H1 (cell line): ENCODE data around the gene ENO2. TPM values are rescaled to one million over a fixed set of nuclear protein-coding genes. Genes with fewer than 3 reads are reported as not detected.

ENCODE experiments used
- CTCF ChIA-PET: fragments of 300-600 bp; sonication (Branson Sonifier 250); formaldehyde crosslinking; loops from one replicate; lab custom pipeline; 2021; ENCODE audit not compliant: partially characterized antibody; lab: Charles Lee
- POLR2A ChIA-PET: fragments of 300-600 bp; sonication (Branson Sonifier 250); formaldehyde crosslinking; loops from one replicate; lab custom pipeline; 2021; ENCODE audit warnings: inconsistent platforms; ENCODE audit not compliant: partially characterized antibody; lab: Charles Lee
- DNase-seq, 2 experiments: peaks; one replicate each; pipeline versions ENCODE4 v3.0.0 to v3.0.0-alpha.2; 2010 to 2022; ENCODE audit warnings: low spot score in 2 of 2, low read depth in 1 of 2, mixed read lengths in 1 of 2
- FAIRE-seq: peaks from 2 replicates; lab custom pipeline; 2011; peaks lifted over from hg19 to GRCh38; lab: Jason Lieb, UNC
- H2AFZ ChIP-seq: 2 replicates; pipeline ENCODE4 v1.8.1; 2012; ENCODE audit warnings: low read length, inconsistent platforms
- H2AK5ac ChIP-seq: 2 replicates; pipeline ENCODE4 v1.6.1; 2013; ENCODE audit warnings: low read depth, low read length
- H2BK120ac ChIP-seq: replicated peaks from 2 replicates; pipeline ENCODE3; 2013; ENCODE audit warnings: low read depth, low read length, inconsistent platforms
- H2BK12ac ChIP-seq: 2 replicates; pipeline ENCODE4 v1.6.1; 2013; ENCODE audit warnings: low read depth, low read length
- H2BK15ac ChIP-seq: 2 replicates; pipeline ENCODE4 v1.6.1; 2013; ENCODE audit warnings: low read length
- H2BK20ac ChIP-seq: 2 replicates; pipeline ENCODE4 v1.6.1; 2013; ENCODE audit warnings: low read length
- H2BK5ac ChIP-seq: 2 replicates; pipeline ENCODE4 v1.6.1; 2013; ENCODE audit warnings: low read depth, low read length
- H3K14ac ChIP-seq: 2 replicates; pipeline ENCODE4 v1.6.1; 2013; ENCODE audit warnings: inconsistent platforms; ENCODE audit not compliant: insufficient read length
- H3K18ac ChIP-seq: 2 replicates; pipeline ENCODE4 v1.6.1; 2013; ENCODE audit warnings: low read length; ENCODE audit errors: extremely low read depth
- H3K23ac ChIP-seq: 2 replicates; pipeline ENCODE4 v1.6.1; 2013; ENCODE audit warnings: inconsistent platforms; ENCODE audit not compliant: insufficient read length
- H3K23me2 ChIP-seq: 2 replicates; pipeline ENCODE4 v1.6.1; 2013; ENCODE audit warnings: low read depth, low read length
- H3K27ac ChIP-seq: 2 replicates; pipeline ENCODE4 v1.6.1; 2011; ENCODE audit warnings: low read depth, low read length, inconsistent platforms
- H3K27me3 ChIP-seq, 4 experiments: replicated peaks in 1 of 4; 1 replicate in 1 of 4; 2 replicates in 3 of 4; pipeline versions ENCODE4 v1.6.1 to v1.8.1; 2011 to 2013; ENCODE audit warnings: low read length in 3 of 4, mild to moderate bottlenecking in 3 of 4, inconsistent platforms in 2 of 4, mixed read lengths in 2 of 4, moderate library complexity in 1 of 4; ENCODE audit not compliant: control insufficient read depth in 3 of 4, insufficient read depth in 3 of 4; ENCODE audit errors: extremely low read depth in 1 of 4
- H3K36me3 ChIP-seq, 4 experiments: 2 replicates each; pipeline versions ENCODE4 v1.6.1 to v1.8.1; 2011 to 2013; ENCODE audit warnings: mild to moderate bottlenecking in 4 of 4, low read length in 3 of 4, moderate library complexity in 2 of 4, control low read depth in 1 of 4, inconsistent platforms in 1 of 4; ENCODE audit not compliant: insufficient read depth in 4 of 4, control insufficient read depth in 2 of 4
- H3K4ac ChIP-seq: replicated peaks from 2 replicates; pipeline ENCODE3; 2013; ENCODE audit warnings: low read length, low read depth, mixed read lengths, inconsistent platforms; ENCODE audit not compliant: insufficient read length
- H3K4me1 ChIP-seq, 4 experiments: replicated peaks in 1 of 4; 1 replicate in 1 of 4; 2 replicates in 3 of 4; pipeline versions ENCODE4 v1.6.1 to v1.8.1; 2011 to 2013; ENCODE audit warnings: low read length in 3 of 4, inconsistent platforms in 2 of 4, mixed read lengths in 1 of 4; ENCODE audit not compliant: insufficient read depth in 4 of 4, control insufficient read depth in 3 of 4
- H3K4me2 ChIP-seq, 2 experiments: 2 replicates each; pipeline versions ENCODE4 v1.6.1 to v1.8.1; 2011 to 2013; ENCODE audit warnings: low read depth in 2 of 2, low read length in 2 of 2, control low read depth in 1 of 2, inconsistent platforms in 1 of 2, mild to moderate bottlenecking in 1 of 2; ENCODE audit not compliant: insufficient read depth in 1 of 2
- H3K4me3 ChIP-seq, 4 experiments: fragments of 200-600, 300-600 bp in 1 of 4; sonication (generic), shearing (Covaris generic), sonication (Bioruptor Twin) in 1 of 4; 2 replicates each; pipeline versions ENCODE4 v1.5.1 to v1.8.1; 2011 to 2016; ENCODE audit warnings: low read length in 4 of 4, low read depth in 3 of 4, control low read depth in 2 of 4, inconsistent platforms in 2 of 4, mild to moderate bottlenecking in 2 of 4, mixed read lengths in 1 of 4, moderate library complexity in 1 of 4; ENCODE audit not compliant: insufficient read depth in 2 of 4; ENCODE audit errors: extremely low read depth in 1 of 4
- H3K56ac ChIP-seq: replicated peaks from 2 replicates; pipeline ENCODE3; 2013; ENCODE audit warnings: low read depth, mild to moderate bottlenecking, mixed read lengths, low read length, inconsistent platforms; ENCODE audit not compliant: insufficient read length
- H3K79me1 ChIP-seq: 2 replicates; pipeline ENCODE4 v1.6.1; 2013; ENCODE audit warnings: low read depth, low read length, control low read depth
- H3K79me2 ChIP-seq, 2 experiments: 2 replicates each; pipeline versions ENCODE4 v1.6.1 to v1.8.1; 2012 to 2013; ENCODE audit warnings: low read length in 2 of 2, mild to moderate bottlenecking in 2 of 2, inconsistent platforms in 1 of 2; ENCODE audit not compliant: insufficient read depth in 2 of 2, control insufficient read depth in 1 of 2
- H3K9ac ChIP-seq, 4 experiments: replicated peaks in 1 of 4; 1 replicate in 1 of 4; 2 replicates in 3 of 4; pipeline versions ENCODE4 v1.6.1 to v1.8.1; 2011 to 2013; ENCODE audit warnings: low read depth in 3 of 4, low read length in 3 of 4, control low read depth in 2 of 4, mild to moderate bottlenecking in 2 of 4, moderate library complexity in 2 of 4, inconsistent platforms in 1 of 4; ENCODE audit errors: extremely low read depth in 1 of 4
- H3K9me3 ChIP-seq, 2 experiments: 2 replicates each; pipeline versions ENCODE4 v1.6.1 to v1.8.1; 2012 to 2013; ENCODE audit warnings: mild to moderate bottlenecking in 2 of 2, moderate library complexity in 2 of 2, control low read depth in 1 of 2, inconsistent platforms in 1 of 2, low read depth in 1 of 2, low read length in 1 of 2, mixed read lengths in 1 of 2; ENCODE audit not compliant: insufficient read depth in 2 of 2
- H4K20me1 ChIP-seq, 2 experiments: replicated peaks in 1 of 2; 2 replicates each; pipeline versions ENCODE3 to v1.8.1; 2011 to 2013; ENCODE audit warnings: inconsistent platforms in 2 of 2, low read length in 2 of 2, mild to moderate bottlenecking in 1 of 2; ENCODE audit not compliant: insufficient read depth in 2 of 2, control insufficient read depth in 1 of 2
- H4K5ac ChIP-seq: 2 replicates; pipeline ENCODE4 v1.6.1; 2013; ENCODE audit warnings: low read length, low read depth, mixed read lengths, inconsistent platforms; ENCODE audit not compliant: insufficient read length
- H4K8ac ChIP-seq: 2 replicates; pipeline ENCODE4 v1.8.0; 2013; ENCODE audit warnings: mild to moderate bottlenecking, moderate library complexity, low read length, inconsistent platforms; ENCODE audit not compliant: insufficient read depth; ENCODE audit errors: extremely low read depth
- H4K91ac ChIP-seq: replicated peaks from 2 replicates; pipeline ENCODE3; 2013; ENCODE audit warnings: low read length, mixed read lengths, inconsistent platforms; ENCODE audit not compliant: insufficient read length
- BCL11A ChIP-seq, 2 experiments: IDR thresholded peaks; one replicate each; pipeline ENCODE4 v1.6.1; 2011; ENCODE audit warnings: low read depth in 2 of 2, low read length in 2 of 2, mild to moderate bottlenecking in 2 of 2
- BRCA1 ChIP-seq: IDR thresholded peaks from 2 replicates; pipeline ENCODE4 v1.6.1; 2012; ENCODE audit warnings: low read depth, low read length, improper control_type of control experiment
- E2F6 ChIP-seq: IDR thresholded peaks from 2 replicates; pipeline ENCODE4 v1.6.1; 2012; ENCODE audit warnings: inconsistent platforms
- EP300 ChIP-seq, 2 experiments: IDR thresholded peaks; 1 replicate in 1 of 2; 2 replicates in 1 of 2; pipeline ENCODE4 v1.6.1; 2011 to 2012; ENCODE audit warnings: low read depth in 2 of 2, low read length in 2 of 2, mild to moderate bottlenecking in 2 of 2, borderline replicate concordance in 1 of 2, inconsistent platforms in 1 of 2, moderate library complexity in 1 of 2
- GABPA ChIP-seq: IDR thresholded peaks from 2 replicates; pipeline ENCODE4 v1.6.1; 2011; ENCODE audit warnings: mild to moderate bottlenecking, low read length, moderate library complexity, borderline replicate concordance; ENCODE audit not compliant: insufficient read depth
- GTF2F1 ChIP-seq: IDR thresholded peaks from 2 replicates; pipeline ENCODE4 v1.6.1; 2012; ENCODE audit warnings: low read depth, low read length, improper control_type of control experiment, borderline replicate concordance
- MAFK ChIP-seq: IDR thresholded peaks from 2 replicates; pipeline ENCODE4 v1.6.1; 2012; ENCODE audit warnings: low read depth, mild to moderate bottlenecking, improper control_type of control experiment, low read length
- POU5F1 ChIP-seq: IDR thresholded peaks from 2 replicates; pipeline ENCODE4 v1.6.1; 2011; ENCODE audit warnings: low read depth, mild to moderate bottlenecking, low read length, moderate library complexity
- RAD21 ChIP-seq, 2 experiments: IDR thresholded peaks in 1 of 2; conservative IDR thresholded peaks in 1 of 2; 2 replicates each; pipeline ENCODE4 v1.6.1; 2011; ENCODE audit warnings: low read depth in 2 of 2, low read length in 2 of 2, improper control_type of control experiment in 1 of 2, inconsistent platforms in 1 of 2, mild to moderate bottlenecking in 1 of 2, moderate library complexity in 1 of 2
- SAP30 ChIP-seq: fragments of 300-600 bp; sonication (generic); IDR thresholded peaks from 2 replicates; pipeline ENCODE4 v1.7.1; 2012; ENCODE audit warnings: low read length, moderate library complexity, mild to moderate bottlenecking, inconsistent platforms; ENCODE audit not compliant: insufficient read depth, insufficient replicate concordance
- TBP ChIP-seq: IDR thresholded peaks from 2 replicates; pipeline ENCODE4 v1.6.1; 2011; ENCODE audit warnings: low read depth, low read length, improper control_type of control experiment
- WGBS, 2 experiments: shearing (Covaris generic) in 1 of 2; methylation state at CpG; one replicate each; pipeline versions ENCODE4 v1.1.6 to v1.1.7; 2013 to 2015; ENCODE audit warnings: low lambda C conversion rate in 2 of 2, mixed read lengths in 2 of 2, inconsistent platforms in 1 of 2, low coverage in 1 of 2, missing lambda C conversion rate in 1 of 2; ENCODE audit not compliant: insufficient replicate concordance in 2 of 2, insufficient coverage in 1 of 2, insufficient read length in 1 of 2; ENCODE audit errors: extremely low coverage in 1 of 2, missing lambda C conversion rate in 1 of 2; 5-methylcytosine and 5-hydroxymethylcytosine counted together
- polyA plus RNA-seq, 7 experiments: library from polyadenylated mRNA; depleted of rRNA in 3 of 7; stranded (reverse) in 5 of 7; unstranded in 2 of 7; fragments of >200 nt in 5 of 7; fragments of 200-250 nt in 2 of 7; gene quantifications; 1 replicate in 5 of 7; 2 replicates in 1 of 7; 4 replicates in 1 of 7; pipeline versions ENCODE4 v1.2.1 to v1.2.3, GENCODE V29; 2011 to 2013; ENCODE audit warnings: missing spikeins in 2 of 7, mixed read lengths in 2 of 7
- total RNA-seq: library from RNA; stranded (reverse); fragmentation: NEBNext Ultra II Directional; extraction: Animal tissue kit (Norgen Biotek cat#: 25700); gene quantifications from 2 replicates; pipeline ENCODE4 v1.2.1, GENCODE V29; 2021
- TF ChIP-seq, protein P1 (sequence below): IDR thresholded peaks from 2 replicates; pipeline ENCODE4 v1.6.1; 2012; ENCODE audit warnings: inconsistent platforms

ENO2 gene
- total and polyA plus RNA-seq, 2 of the 8 experiments (the other 6 are each of a cell fraction or from before 2014, with no cell fraction given), result 92.4 to 102 TPM

DNA sequence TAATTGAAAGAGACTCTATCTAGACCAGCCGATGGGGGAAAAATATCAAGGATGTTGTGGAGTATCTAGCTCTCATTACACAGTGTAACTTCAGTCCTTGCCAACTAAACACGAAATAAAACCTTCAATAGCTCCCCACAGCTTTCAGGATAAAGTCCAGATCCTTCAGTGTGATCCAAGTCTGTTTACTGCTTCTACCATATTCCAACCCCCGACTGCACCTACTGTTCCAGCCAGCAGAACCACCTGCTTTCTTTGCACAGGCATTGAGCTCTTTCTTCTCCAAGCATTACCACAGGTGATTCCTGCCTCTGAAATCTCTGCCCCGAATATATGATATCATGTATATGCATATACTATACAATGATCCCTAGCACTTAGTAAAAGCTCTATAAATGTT is 11.9 kb upstream of the ENO2 start:
- Histone ChIP-seq H2BK12ac (peak overlapping the region; percentile 78; the same call in 1 of the 2 replicates), H3K9ac (no peak overlapping the region), H3K14ac (no peak overlapping the region), H3K4me2 (no peak overlapping the region), H2BK20ac (no peak overlapping the region), H3K27ac (no peak overlapping the region), H2BK15ac (no peak overlapping the region), H4K5ac (no peak overlapping the region), H2BK120ac (no peak overlapping the region), H4K8ac (no peak overlapping the region), H4K91ac (no peak overlapping the region), H3K36me3 (no peaks in the 10 kb centered on the region), H3K79me2 (no peaks in the 10 kb centered on the region), H3K23me2 (peaks cover 3% of the 10 kb centered on the region; the same call in 1 of the 2 replicates), H4K20me1 (no peaks in the 10 kb centered on the region), H3K18ac (no peak overlapping the region), H3K4me1 (peaks cover 3 to 12% (median 11%) of the 10 kb centered on the region in 4 experiments; a peak in 5 of 7 replicates), H3K56ac (no peak overlapping the region), H3K4ac (no peak overlapping the region), H2AFZ (no peak overlapping the region), H3K23ac (no peak overlapping the region), H3K4me3 (no peak overlapping the region), H3K27me3 (peaks cover 0 to 4% (median 0%) of the 10 kb centered on the region in 4 experiments; a peak in 4 of 7 replicates), H3K79me1 (no peaks in the 10 kb centered on the region), H3K9me3 (no peaks in the 10 kb centered on the region), H2AK5ac (no peak overlapping the region; the same call in 1 of the 2 replicates), H2BK5ac (no peak overlapping the region)
- POLR2A ChIA-PET, result interaction anchor here (3.4 to 39.6 kb wide), 4 partner anchors 10 to 40 kb away, joined by 22 to 1027 read pairs (median 246); partner anchors contain the start of genes ATN1, C12orf57, PTPN6 and RNU7-1
- no peak for FAIRE-seq
- DNase-seq, result no peak
- CTCF ChIA-PET, result interaction anchor here (0.9 to 13.0 kb wide), 8 partner anchors 10 to 206 kb away, joined by 3 to 74 read pairs (median 4); partner anchors contain the start of genes ENO2 and SPSB2
- WGBS, 2 experiments, result 84% methylated on average over 4 of the region's 4 CpGs; no CpG with 5 or more reads in 1 of the 2 experiments
- TF ChIP-seq BRCA1 (no peak), POU5F1 (no peak), EP300 (IDR thresholded peaks at IDR 0.05; ENCODE audit: borderline replicate concordance in 1 of 2, low read depth in 2 of 2, low read length in 2 of 2) (no peak), TBP (no peak), RAD21 (IDR thresholded peaks at IDR 0.05 in 1 of 2, conservative IDR thresholded peaks at IDR 0.05 in 1 of 2; ENCODE audit: low read depth in 2 of 2, low read length in 2 of 2) (no peak), E2F6 (no peak), GABPA (no peak), GTF2F1 (no peak), MAFK (no peak), BCL11A (IDR thresholded peaks at IDR 0.05; ENCODE audit: low read depth in 2 of 2, low read length in 2 of 2) (no peak), SAP30 (no peak)
- TF ChIP-seq, protein P1, sequence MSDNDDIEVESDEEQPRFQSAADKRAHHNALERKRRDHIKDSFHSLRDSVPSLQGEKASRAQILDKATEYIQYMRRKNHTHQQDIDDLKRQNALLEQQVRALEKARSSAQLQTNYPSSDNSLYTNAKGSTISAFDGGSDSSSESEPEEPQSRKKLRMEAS, result no peak
